GM18909 (cell line): Measurements from ENCODE around the gene IL4I1.
"Not testable (repeated sequence)": the region's sequence is repeated elsewhere in the genome, so short reads cannot be mapped to it uniquely, and the experiment has no call there.

Experiments used
- ATAC-seq: cut with Tn5 transposase; IDR thresholded peaks from one replicate; pipeline ENCODE4 v1.9.1; 2021; ENCODE audit warnings: mild to moderate bottlenecking; ENCODE audit not compliant: unreplicated experiment, poor library complexity

IL4I1 gene, protein sequence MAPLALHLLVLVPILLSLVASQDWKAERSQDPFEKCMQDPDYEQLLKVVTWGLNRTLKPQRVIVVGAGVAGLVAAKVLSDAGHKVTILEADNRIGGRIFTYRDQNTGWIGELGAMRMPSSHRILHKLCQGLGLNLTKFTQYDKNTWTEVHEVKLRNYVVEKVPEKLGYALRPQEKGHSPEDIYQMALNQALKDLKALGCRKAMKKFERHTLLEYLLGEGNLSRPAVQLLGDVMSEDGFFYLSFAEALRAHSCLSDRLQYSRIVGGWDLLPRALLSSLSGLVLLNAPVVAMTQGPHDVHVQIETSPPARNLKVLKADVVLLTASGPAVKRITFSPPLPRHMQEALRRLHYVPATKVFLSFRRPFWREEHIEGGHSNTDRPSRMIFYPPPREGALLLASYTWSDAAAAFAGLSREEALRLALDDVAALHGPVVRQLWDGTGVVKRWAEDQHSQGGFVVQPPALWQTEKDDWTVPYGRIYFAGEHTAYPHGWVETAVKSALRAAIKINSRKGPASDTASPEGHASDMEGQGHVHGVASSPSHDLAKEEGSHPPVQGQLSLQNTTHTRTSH

DNA sequence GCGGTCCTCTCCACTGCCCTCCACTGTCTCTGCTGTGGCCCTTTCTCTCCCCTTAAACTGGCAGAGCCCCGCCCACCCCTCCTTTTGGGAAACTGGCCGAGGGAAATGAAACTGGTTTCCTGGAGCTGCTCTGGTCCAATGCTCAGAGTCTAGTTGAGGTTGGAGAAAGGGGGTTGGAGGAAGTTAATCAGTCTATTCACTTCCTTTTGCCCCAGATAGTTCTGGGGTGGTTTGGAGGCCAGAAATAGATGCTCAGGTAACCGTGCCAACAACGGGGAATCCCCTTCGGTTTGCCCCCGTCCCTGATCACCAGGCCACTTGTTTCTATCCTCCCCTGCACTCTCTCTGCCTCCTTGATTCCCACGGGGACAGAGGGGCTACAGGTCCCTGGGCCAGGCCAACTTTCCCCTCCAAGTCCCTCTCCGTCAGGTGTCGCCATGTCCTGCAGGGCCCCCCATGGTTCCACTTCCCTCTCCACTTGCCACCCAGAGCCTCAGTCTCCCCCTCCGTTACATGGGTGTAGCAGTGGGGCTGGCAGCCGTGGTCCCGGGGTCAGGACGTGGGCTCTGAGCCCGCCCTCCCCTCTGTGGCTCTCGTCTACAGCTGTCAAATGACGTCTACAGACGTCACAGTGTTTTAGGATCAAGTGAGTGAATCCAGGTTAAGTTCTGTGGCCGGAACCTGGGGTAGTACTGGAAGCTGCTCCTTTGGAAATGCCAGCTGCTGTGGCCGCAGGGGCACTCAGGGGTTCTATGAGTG lies at the start of gene IL4I1:
Gene IL4I1, minus strand, starts transcription at position 25 of the 759 bp plus-strand sequence. CDS start 727 bp downstream, outside the sequence.
- peak; percentile 64 for ATAC-seq

DNA sequence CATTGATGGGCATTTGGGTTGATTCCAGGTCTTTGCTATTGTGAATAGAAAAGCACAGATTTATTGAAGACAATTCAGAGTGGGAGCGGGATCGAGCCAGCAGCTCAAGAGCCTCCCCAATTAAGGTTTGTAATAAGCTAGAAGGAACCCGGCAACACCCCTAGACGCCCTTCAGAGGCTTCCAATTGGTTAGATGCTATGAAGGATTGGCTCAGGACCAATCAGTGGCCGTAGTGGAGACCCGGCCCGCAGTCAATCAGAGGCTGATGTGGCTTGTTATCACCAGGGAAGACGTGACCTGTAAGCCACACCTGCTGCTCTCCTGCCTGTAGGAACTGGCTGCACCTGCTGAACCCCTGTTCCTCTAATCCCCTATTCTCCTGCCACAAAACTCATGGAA lies 49.7 kb upstream of the IL4I1 start:
- no peak for ATAC-seq

DNA sequence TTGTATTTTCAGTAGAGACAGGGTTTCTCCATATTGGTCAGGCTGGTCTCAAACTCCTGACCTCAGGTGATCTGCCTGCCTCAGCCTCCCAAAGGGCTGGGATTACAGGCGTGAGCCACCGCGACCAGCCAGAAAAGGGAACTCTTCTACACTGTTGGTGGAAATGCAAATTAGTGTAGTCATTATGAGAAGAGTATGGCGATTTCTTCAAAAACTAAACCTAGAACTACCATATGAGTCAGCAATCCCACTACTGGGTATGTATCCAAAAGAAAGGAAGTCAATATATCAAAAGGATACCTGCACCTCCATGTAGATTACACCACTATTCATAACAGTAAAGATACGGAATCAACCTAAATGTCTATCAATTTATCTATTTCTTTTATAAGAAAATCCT lies 47.9 kb upstream of the IL4I1 start:
- not testable (repeated sequence) for ATAC-seq

DNA sequence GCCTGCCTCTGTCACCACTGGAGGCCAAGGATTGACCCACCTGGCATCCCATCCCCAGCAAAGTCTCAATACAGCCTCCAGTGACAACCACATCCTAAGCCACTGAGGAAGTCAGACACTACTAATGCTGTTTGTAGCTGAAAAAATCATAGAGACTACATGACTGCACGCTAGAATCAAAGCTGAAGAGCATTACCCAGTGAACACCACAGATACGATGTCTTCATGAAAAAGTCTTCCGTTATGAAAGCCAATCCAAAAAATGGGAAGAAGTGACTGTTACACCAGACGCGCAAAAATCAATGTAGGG lies 43.8 kb upstream of the IL4I1 start:
- ATAC-seq: no peak

DNA sequence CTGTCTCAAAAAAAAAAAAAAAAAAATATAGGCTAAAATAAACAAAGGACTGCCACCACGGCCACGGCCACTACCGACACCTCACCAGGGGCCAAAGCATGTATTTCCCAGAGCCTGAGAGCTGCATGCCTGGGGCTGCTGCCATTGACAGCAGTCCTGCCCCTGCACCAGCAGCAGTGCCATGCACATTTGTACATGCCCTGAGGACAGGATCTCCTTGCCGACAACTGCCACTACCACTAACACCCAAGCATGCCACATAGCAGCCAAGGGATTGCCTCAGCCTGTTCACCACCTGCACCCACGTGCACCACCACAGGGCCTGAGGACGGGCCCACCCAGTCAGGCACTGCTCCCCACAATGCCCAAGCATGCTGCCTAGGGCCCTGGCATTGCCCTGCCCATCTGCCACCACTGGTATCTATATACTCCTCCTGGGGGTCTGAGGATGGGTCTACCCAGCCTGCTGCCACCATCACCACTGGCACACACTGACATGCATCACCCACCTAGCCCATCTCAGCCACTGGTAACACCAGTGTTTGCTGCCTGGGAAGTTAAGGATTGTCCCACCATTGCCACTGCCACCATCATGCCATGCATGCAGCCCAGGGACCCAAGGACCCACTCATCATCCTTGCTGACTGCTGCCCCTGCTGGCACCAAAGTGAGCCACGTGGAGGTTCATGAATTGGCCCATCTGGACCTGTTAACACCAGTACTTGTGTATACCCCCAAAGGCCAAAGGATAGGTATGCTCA lies 43.2 kb upstream of the IL4I1 start:
- no peak for ATAC-seq

DNA sequence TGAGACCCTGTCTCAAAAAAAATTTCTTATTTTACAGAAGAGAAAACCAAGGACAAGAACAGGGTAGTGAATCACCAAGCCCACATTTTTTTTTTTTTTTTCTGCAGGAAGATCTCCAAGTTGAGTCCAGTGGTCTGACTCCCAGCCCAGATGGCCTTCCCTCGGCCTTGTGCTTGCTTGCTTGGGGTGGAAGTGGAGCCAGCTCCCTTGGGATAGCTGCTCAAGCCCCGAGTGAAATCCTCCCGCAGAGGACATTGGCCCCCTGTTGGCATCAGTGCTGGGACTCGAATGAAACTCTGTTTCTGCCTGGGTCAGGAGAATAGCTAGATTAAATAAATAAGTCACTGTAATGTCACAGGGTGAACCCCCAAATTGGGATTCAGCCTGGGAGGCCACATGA lies 42.0 kb upstream of the IL4I1 start:
- ATAC-seq: no peak

DNA sequence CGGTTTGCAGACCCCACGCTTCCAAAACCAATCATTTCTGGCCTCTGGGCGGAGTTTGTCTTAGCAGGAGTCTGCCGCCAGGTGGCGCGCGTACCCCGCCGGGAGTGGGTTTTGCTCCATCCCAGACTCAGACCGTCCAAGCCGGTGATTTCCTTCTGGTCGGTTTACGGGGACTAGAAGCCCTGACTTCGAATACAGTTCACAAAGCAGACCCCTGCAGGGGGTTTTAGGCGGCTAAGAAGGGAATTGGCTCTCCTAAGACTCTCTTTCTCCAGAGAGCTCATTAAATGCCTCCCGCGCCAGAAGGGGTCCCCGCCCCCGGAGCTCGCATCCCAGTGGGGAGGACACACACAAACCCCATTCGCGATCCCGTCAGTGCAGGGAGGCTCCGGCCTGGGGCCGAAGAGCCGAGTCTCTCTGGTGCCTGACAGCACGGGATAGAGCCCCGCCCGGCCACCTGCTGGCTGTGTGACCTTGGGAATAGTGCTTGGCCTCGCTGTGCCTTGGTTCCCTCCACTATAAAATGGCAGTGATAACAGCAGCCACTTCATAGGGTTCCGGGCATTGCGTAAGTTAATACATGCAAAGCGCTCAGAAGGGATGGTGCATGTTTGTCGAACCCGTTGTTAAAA lies 41.2 kb upstream of the IL4I1 start:
- ATAC-seq: no peak

DNA sequence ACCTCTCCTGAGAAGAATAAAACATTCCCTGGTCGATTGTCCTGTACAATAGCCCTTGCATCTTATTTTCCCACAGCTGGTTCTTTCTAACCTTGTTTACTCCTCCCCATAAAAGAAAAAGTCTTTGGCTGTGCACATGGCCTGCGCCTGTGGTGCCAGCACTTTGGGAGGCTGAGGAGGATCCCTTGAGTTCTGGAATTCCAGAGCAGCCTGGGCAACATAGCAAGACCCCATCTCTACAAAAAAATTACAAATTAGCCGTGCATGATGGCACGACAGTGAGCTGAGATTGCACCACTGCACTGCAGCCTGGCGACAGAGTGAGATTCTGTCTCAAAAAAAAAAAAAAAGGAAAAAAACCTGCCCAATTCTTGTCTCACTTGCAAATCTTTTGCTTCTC lies 39.9 kb upstream of the IL4I1 start:
- ATAC-seq: no peak

DNA sequence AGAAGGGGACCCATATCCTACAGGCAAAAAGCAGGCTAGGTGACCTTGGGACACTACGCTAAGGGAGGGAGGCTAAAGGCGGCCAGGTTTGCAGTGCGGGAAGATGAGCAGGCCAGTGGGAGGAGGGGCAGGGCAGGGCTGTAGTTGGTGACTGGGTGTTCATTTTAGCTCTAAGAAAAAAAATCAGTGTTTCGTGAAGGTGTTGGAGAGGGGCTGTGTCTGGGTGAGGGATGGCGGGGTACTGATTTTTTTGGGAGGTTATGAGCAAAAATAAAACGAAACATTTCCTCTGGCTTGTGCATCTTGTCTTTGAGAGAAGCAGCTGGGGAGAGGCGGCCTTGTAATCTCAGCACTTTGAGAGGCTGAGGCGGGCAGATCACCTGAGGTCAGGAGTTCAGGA lies 37.0 kb upstream of the IL4I1 start:
- no peak for ATAC-seq

DNA sequence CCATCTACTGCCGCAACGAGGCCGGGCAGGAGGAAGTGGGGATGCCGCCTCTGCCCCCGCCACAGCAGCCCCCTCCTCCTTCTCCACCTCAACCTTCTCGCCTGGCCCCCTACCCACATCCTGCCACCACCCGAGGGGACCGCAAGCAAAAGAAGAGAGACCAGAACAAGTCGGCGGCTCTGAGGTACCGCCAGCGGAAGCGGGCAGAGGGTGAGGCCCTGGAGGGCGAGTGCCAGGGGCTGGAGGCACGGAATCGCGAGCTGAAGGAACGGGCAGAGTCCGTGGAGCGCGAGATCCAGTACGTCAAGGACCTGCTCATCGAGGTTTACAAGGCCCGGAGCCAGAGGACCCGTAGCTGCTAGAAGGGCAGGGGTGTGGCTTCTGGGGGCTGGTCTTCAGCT lies 36.0 kb upstream of the IL4I1 start:
- ATAC-seq: no peak

DNA sequence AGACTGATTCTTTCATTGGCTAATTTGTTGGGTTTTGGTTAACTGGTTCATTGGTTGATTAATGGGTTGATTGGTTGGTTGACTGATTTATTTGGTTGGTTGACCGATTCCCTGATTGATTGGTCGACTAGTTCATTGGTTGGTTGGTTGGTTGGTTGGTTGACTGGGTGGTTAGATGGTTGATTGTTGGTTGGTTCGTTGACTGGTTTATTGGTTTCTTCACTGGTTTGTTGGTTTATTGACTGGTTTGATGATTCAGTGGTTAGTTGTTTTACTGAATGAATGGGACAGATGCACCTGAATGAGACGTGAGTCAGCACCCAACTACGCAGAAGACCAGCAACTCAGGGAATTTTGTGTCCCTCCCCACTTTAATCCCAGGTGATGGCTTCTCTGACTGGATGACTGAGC lies 35.4 kb upstream of the IL4I1 start:
- ATAC-seq: no peak

DNA sequence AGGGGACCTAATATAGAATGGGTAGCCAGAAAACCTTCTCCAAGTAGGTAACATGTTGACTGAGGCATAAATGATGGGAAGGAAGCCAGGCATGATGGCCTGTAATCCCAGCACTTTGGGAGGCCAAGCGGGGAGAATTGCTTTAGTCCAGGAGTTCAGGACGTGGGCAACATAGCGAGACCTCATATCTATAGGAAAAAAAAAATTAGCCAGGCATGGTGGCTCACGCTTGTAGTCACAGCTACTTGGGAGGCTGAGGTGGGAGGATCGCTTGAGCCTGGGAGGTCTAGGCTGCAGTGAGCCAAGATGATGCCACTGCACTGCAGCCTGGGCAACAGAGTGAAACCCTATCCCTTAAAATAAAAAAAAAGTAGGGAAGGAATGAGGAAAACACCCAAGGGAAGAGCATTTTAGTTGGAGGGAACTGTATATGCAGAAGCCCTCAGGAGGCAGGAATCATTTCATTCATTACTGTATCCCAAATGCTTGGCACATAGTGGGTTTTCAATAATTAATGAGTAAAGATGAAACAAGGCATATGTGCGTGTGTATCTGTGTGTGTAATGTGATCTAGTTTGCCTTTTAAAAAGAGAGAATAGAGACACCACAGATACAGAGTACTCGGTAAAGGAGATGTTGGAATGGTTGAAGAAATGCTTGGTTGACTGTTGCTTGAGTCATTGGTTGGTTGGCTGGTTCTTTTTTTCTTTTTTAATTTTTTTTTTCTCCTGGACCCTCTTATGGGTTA lies 34.8 kb upstream of the IL4I1 start:
- ATAC-seq: no peak

DNA sequence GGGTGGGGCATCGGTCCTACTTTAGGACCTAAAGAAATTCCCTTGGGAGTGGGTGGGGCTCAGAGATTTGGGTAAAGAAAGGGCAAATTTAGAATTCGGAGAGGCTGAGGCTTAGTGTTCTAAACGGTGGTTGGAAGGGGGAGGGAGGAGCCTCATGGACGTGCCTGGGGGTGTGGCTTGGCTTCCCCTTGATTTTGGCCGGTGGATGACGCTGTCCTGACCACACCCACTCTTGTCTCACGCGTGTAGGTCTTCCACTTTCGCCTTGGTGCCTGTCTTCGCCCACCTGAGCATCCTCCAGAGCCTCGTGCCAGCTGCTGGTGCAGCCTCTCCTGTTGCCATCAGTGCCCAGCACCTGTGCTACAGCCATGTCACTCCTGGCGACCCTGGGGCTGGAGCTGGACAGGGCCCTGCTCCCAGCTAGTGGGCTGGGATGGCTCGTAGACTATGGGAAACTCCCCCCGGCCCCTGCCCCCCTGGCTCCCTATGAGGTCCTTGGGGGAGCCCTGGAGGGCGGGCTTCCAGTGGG lies 33.9 kb upstream of the IL4I1 start:
- ATAC-seq: no peak

DNA sequence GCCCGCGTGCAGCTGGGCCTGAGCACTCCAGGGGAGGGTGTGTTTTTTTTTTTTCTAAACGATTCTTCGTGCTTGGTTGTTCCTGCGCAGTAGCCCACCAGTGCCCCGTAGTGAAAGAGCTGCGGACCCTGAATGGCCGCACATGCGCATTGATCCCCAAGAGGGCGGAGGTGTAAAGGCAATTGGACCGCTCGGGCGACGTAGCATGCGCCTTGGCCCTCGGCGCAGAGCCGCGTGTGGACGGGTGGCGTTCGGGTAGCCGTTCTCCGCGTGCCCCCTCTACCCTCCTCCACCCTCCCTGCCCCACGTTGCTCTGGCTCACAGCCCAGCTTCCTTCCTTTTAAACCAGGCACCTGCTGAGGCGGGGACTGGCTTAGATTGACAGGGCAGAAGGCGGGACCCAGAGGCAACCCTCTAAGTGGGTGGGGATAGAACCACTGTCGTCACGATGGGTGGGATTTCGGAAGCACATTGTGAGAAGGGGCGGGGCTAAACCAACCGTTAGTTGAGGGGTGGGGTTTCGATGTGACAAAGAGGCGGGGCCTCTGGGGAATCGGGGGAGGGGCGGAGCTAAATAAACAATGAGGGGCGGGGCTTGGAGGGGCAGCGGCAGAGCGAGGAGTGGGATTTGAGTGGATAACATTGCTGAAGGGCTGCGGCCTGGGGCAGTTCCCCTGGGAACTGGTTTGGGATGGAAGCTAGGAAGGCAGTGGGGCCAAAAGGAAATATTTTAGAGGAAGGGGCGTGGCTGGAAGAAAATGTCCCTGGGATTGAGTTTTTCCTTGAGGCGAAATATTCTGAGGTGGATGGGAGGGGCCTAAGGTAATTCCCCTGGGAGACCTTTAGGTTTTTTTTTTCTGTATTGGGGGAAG lies 33.2 kb upstream of the IL4I1 start:
- peak; percentile 74 for ATAC-seq

DNA sequence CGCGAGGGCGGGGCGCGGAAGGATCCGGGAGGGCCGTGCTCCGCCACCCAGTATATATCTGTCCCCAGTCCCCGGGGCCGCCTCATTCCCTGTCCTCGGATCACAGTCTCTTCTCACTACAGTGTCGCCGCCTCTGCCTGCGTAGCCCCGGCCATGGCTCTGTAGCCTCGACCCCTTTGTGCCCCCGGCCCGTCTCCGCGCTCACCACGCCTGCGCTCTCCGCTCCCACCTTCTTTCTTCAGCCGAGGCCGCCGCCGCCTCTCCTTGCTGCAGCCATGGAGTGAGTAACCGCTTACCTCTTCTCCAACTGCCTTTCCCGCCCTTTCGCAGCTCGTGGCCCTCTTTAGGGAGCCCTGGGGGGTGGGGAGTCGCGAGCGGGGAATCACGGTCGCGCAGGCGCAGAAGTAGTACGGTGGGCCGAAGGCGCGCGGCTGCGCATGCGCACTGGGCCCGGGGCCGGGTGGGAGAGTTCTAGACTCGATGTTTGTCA lies 32.5 kb upstream of the IL4I1 start, which contains the start of the genes ATF5 and NUP62:
Gene ATF5, plus strand, starts transcription at position 85 of the 490 bp plus-strand sequence. CDS start 1,646 bp downstream, outside the sequence.
Gene NUP62, minus strand, starts transcription at position 384 of the 490 bp plus-strand sequence. CDS start 19,697 bp downstream, outside the sequence.
- peak; percentile 67 for ATAC-seq

DNA sequence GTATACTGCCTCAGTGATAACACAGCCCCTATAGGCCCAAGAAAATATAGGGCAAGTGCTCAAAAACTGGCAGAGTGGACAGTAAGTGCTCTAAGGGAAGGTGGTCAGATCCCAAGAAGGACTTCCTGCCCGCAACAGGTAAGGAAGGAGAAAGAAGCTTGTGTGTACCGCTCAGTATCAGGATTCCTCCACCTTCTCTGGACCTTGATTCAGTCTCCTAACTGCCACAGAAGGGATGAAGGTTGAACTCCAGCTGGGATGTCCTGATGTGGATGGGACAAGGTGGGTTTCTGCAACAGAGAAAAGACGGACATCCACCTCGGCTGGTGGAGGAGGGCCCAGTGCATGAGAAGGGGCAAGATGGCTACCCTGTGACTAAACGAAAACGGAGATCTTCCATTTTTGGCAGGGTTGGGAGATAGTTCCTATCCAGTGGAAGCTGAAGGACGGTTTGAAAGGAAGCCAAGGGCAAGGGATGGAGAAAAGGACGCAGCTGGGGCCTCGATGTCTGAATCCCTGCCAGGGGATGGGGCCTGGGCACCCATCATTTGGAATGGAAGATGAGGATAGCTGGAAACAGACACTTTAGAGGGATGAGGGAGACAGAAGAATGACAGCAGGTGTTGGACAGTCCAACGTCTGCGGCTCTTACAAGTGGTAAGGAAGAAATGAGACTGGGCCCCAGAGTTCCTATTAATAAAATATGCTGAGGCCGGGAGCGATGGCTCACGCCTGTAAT lies 31.0 kb upstream of the IL4I1 start:
- no peak for ATAC-seq

DNA sequence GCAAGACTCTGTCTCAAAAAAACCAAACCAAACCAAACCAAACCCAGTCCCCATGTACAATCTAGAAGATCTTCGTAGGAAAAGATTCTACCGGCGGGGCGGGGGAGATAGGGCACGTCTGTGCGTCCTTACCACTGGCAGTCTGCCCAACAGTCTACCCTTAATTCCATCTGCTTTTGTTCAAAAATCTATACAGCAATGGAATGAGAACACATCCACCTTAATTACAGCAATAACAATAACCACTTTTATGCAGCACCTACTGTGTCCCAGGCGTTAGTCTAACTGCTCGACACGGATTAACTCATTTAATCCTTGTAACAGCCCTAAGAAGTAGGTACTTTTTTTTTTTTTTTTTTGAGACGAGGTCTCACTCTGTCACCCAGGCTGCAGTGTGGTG lies 29.8 kb upstream of the IL4I1 start:
- no peak for ATAC-seq
